Measurements from ENCODE around the gene ANKRD35.

Gene ANKRD35

GRCh38 chr1:145858238-145858900 lies 27.3 kb downstream of the ANKRD35 start:
- DNase-seq, result peak; percentile 39 to 63 (median 57)
- no peaks in the 10 kb centered on the region for H3K27me3 ChIP-seq (replicated peaks; ENCODE audit: control insufficient read depth, insufficient read depth, low read length, poor library complexity, severe bottlenecking)
- H3K9me3 ChIP-seq (ENCODE audit: control insufficient read depth, low read length), result no peaks in the 10 kb centered on the region
- peak overlapping the region; percentile 78 for H3K27ac ChIP-seq (ENCODE audit: insufficient read depth, low read length, poor library complexity, severe bottlenecking)
- H3K36me3 ChIP-seq (ENCODE audit: control insufficient read depth, insufficient read depth, low read length), result peaks cover 14% of the 10 kb centered on the region
- peaks cover 8% of the 10 kb centered on the region for H3K4me1 ChIP-seq (ENCODE audit: control insufficient read depth, insufficient read depth, low read length, poor library complexity, severe bottlenecking)
- H3K4me3 ChIP-seq (ENCODE audit: insufficient read depth, low read depth, low read length, poor library complexity, severe bottlenecking), result peak overlapping the region; percentile 99

- DNase-seq, result no peak
- H3K36me3 ChIP-seq (ENCODE audit: control insufficient read depth, insufficient read depth, low read length), result peaks cover 22% of the 10 kb centered on the region
- peaks cover 8% of the 10 kb centered on the region for H3K4me1 ChIP-seq (ENCODE audit: control insufficient read depth, insufficient read depth, low read length, poor library complexity, severe bottlenecking)
- no peak overlapping the region for H3K4me3 ChIP-seq (ENCODE audit: insufficient read depth, low read depth, low read length, poor library complexity, severe bottlenecking)
- no peaks in the 10 kb centered on the region for H3K27me3 ChIP-seq (replicated peaks; ENCODE audit: control insufficient read depth, insufficient read depth, low read length, poor library complexity, severe bottlenecking)
- H3K9me3 ChIP-seq (ENCODE audit: control insufficient read depth, low read length), result no peaks in the 10 kb centered on the region
- H3K27ac ChIP-seq (ENCODE audit: insufficient read depth, low read length, poor library complexity, severe bottlenecking), result no peak overlapping the region
Observed at GRCh38 chr1:145857170-145857569, 28.5 kb downstream of the ANKRD35 start.

GRCh38 chr1:145855426-145855948 lies 30.2 kb downstream of the ANKRD35 start:
- H3K36me3 ChIP-seq (ENCODE audit: control insufficient read depth, insufficient read depth, low read length), result peaks cover 22% of the 10 kb centered on the region

GRCh38 chr1:145849356-145850160 lies 36.1 kb downstream of the ANKRD35 start:
- H3K4me1 ChIP-seq (ENCODE audit: control insufficient read depth, insufficient read depth, low read length, poor library complexity, severe bottlenecking), result peaks cover 6% of the 10 kb centered on the region
- H3K36me3 ChIP-seq (ENCODE audit: control insufficient read depth, insufficient read depth, low read length), result peaks cover 31% of the 10 kb centered on the region
- H3K27ac ChIP-seq (ENCODE audit: insufficient read depth, low read length, poor library complexity, severe bottlenecking), result no peak overlapping the region
- no peaks in the 10 kb centered on the region for H3K9me3 ChIP-seq (ENCODE audit: control insufficient read depth, low read length)
- DNase-seq, result no peak
- no peaks in the 10 kb centered on the region for H3K27me3 ChIP-seq (replicated peaks; ENCODE audit: control insufficient read depth, insufficient read depth, low read length, poor library complexity, severe bottlenecking)
- no peak overlapping the region for H3K4me3 ChIP-seq (ENCODE audit: insufficient read depth, low read depth, low read length, poor library complexity, severe bottlenecking)

More at GRCh38 chr1:145855426-145855948, 30.2 kb downstream of the ANKRD35 start:
- Histone ChIP-seq H3K4me3 (ENCODE audit: insufficient read depth, low read depth, low read length, poor library complexity, severe bottlenecking) (no peak overlapping the region), H3K27me3 (replicated peaks; ENCODE audit: control insufficient read depth, insufficient read depth, low read length, poor library complexity, severe bottlenecking) (no peaks in the 10 kb centered on the region), H3K27ac (ENCODE audit: insufficient read depth, low read length, poor library complexity, severe bottlenecking) (no peak overlapping the region), H3K9me3 (ENCODE audit: control insufficient read depth, low read length) (no peaks in the 10 kb centered on the region), H3K4me1 (ENCODE audit: control insufficient read depth, insufficient read depth, low read length, poor library complexity, severe bottlenecking) (peaks cover 8% of the 10 kb centered on the region)
- DNase-seq, result no peak

GRCh38 chr1:145847827-145848226 lies 37.8 kb downstream of the ANKRD35 start:
- Histone ChIP-seq H3K4me3 (ENCODE audit: insufficient read depth, low read depth, low read length, poor library complexity, severe bottlenecking) (no peak overlapping the region), H3K4me1 (ENCODE audit: control insufficient read depth, insufficient read depth, low read length, poor library complexity, severe bottlenecking) (peaks cover 6% of the 10 kb centered on the region), H3K27me3 (replicated peaks; ENCODE audit: control insufficient read depth, insufficient read depth, low read length, poor library complexity, severe bottlenecking) (no peaks in the 10 kb centered on the region), H3K27ac (ENCODE audit: insufficient read depth, low read length, poor library complexity, severe bottlenecking) (no peak overlapping the region), H3K36me3 (ENCODE audit: control insufficient read depth, insufficient read depth, low read length) (peaks cover 21% of the 10 kb centered on the region), H3K9me3 (ENCODE audit: control insufficient read depth, low read length) (no peaks in the 10 kb centered on the region)
- no peak for DNase-seq

GRCh38 chr1:145846201-145846612 lies 39.5 kb downstream of the ANKRD35 start:
- no peaks in the 10 kb centered on the region for H3K27me3 ChIP-seq (replicated peaks; ENCODE audit: control insufficient read depth, insufficient read depth, low read length, poor library complexity, severe bottlenecking)
- peaks cover 27% of the 10 kb centered on the region for H3K36me3 ChIP-seq (ENCODE audit: control insufficient read depth, insufficient read depth, low read length)
- peaks cover 6% of the 10 kb centered on the region for H3K4me1 ChIP-seq (ENCODE audit: control insufficient read depth, insufficient read depth, low read length, poor library complexity, severe bottlenecking)
- H3K9me3 ChIP-seq (ENCODE audit: control insufficient read depth, low read length), result no peaks in the 10 kb centered on the region
- DNase-seq, result no peak
- H3K27ac ChIP-seq (ENCODE audit: insufficient read depth, low read length, poor library complexity, severe bottlenecking), result peak overlapping the region; percentile 43
- peak overlapping the region; percentile 82 for H3K4me3 ChIP-seq (ENCODE audit: insufficient read depth, low read depth, low read length, poor library complexity, severe bottlenecking)

GRCh38 chr1:145845514-145846161 lies 40.0 kb downstream of the ANKRD35 start, which contains the start of gene NUDT17:
TSS of gene NUDT17 (plus strand) at chr1:145845630. CDS start at chr1:145845641, 11 bp downstream.
- peaks cover 6% of the 10 kb centered on the region for H3K4me1 ChIP-seq (ENCODE audit: control insufficient read depth, insufficient read depth, low read length, poor library complexity, severe bottlenecking)
- H3K27me3 ChIP-seq (replicated peaks; ENCODE audit: control insufficient read depth, insufficient read depth, low read length, poor library complexity, severe bottlenecking), result no peaks in the 10 kb centered on the region
- peak; percentile 48 to 67 (median 51) for DNase-seq
- H3K36me3 ChIP-seq (ENCODE audit: control insufficient read depth, insufficient read depth, low read length), result peaks cover 33% of the 10 kb centered on the region
- peak within 1 kb of the TSS; percentile 82 for H3K4me3 ChIP-seq (ENCODE audit: insufficient read depth, low read depth, low read length, poor library complexity, severe bottlenecking)
- no peaks in the 10 kb centered on the region for H3K9me3 ChIP-seq (ENCODE audit: control insufficient read depth, low read length)
- H3K27ac ChIP-seq (ENCODE audit: insufficient read depth, low read length, poor library complexity, severe bottlenecking), result peak within 1 kb of the TSS; percentile 43

- Histone ChIP-seq H3K4me1 (ENCODE audit: control insufficient read depth, insufficient read depth, low read length, poor library complexity, severe bottlenecking) (peaks cover 6% of the 10 kb centered on the region), H3K27ac (ENCODE audit: insufficient read depth, low read length, poor library complexity, severe bottlenecking) (no peak overlapping the region), H3K36me3 (ENCODE audit: control insufficient read depth, insufficient read depth, low read length) (peaks cover 37% of the 10 kb centered on the region), H3K9me3 (ENCODE audit: control insufficient read depth, low read length) (no peaks in the 10 kb centered on the region), H3K4me3 (ENCODE audit: insufficient read depth, low read depth, low read length, poor library complexity, severe bottlenecking) (peak overlapping the region; percentile 82), H3K27me3 (replicated peaks; ENCODE audit: control insufficient read depth, insufficient read depth, low read length, poor library complexity, severe bottlenecking) (no peaks in the 10 kb centered on the region)
- DNase-seq, result no peak
Observed at GRCh38 chr1:145845144-145845513, 40.5 kb downstream of the ANKRD35 start.

- peaks cover 43% of the 10 kb centered on the region for H3K36me3 ChIP-seq (ENCODE audit: control insufficient read depth, insufficient read depth, low read length)
Observed at GRCh38 chr1:145843031-145843430, 42.6 kb downstream of the ANKRD35 start.

More at GRCh38 chr1:145843031-145843430, 42.6 kb downstream of the ANKRD35 start:
- Histone ChIP-seq H3K4me1 (ENCODE audit: control insufficient read depth, insufficient read depth, low read length, poor library complexity, severe bottlenecking) (peaks cover 6% of the 10 kb centered on the region), H3K9me3 (ENCODE audit: control insufficient read depth, low read length) (no peaks in the 10 kb centered on the region), H3K27ac (ENCODE audit: insufficient read depth, low read length, poor library complexity, severe bottlenecking) (no peak overlapping the region), H3K27me3 (replicated peaks; ENCODE audit: control insufficient read depth, insufficient read depth, low read length, poor library complexity, severe bottlenecking) (no peaks in the 10 kb centered on the region), H3K4me3 (ENCODE audit: insufficient read depth, low read depth, low read length, poor library complexity, severe bottlenecking) (no peak overlapping the region)
- no peak for DNase-seq

Measured in effector memory CD4-positive, alpha-beta T cell (primary cell).